NCI-H748 treated with DMSO at 0.1 percent for 48 hours (cell line): Measurements from ENCODE around the gene ADAMTS5.

Experiments
- DNase-seq: peaks from one replicate; lab custom pipeline; 2025; lab: John Stamatoyannopoulos, UW

The ADAMTS5 gene

GRCh38 chr21:26948194-26948593 is 18.7 kb downstream of the ADAMTS5 start:
- DNase-seq, result no peak

- no peak for DNase-seq
Observed at GRCh38 chr21:26946744-26947446, 20.0 kb downstream of the ADAMTS5 start.

- no peak for DNase-seq
Observed at GRCh38 chr21:26945916-26946675, 20.8 kb downstream of the ADAMTS5 start.

DNA sequence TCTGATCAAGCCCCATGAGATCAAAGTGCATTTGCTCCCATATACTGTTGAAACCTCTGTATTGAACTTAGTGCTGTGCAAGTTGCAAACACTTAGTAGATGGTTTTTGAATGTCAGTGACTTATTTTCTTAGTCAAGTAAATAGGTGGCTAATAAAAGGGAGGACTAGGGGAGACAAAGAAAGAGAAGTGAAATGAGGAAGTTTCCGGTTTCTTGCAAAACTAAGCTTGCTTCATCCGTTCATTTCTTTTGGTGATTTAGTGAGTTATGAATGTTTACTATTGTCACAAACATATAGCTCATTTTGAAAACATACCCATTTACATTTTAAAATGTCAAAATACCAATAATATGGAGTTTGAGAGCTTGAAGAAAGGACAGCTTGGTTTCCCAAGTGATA is 23.0 kb downstream of the ADAMTS5 start:
- no peak for DNase-seq

DNA sequence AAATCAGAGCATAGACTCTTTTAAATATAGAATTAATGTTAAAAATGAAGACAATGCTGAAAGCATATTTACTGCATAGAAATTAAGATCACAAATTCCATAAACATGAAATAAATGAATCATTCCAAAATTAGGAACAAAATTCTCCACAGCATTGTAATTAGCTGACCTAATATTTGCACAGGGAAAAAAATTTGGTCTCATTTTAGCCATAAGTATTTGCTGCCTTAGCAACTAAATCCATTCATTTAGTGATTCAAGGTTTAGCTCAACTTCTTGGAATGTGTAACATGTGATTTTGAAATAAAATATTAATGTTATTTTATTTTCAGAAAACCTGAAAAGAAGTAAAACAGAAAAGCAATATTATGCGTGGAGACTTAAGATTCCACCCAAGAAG is 25.5 kb downstream of the ADAMTS5 start:
- DNase-seq, result no peak

DNA sequence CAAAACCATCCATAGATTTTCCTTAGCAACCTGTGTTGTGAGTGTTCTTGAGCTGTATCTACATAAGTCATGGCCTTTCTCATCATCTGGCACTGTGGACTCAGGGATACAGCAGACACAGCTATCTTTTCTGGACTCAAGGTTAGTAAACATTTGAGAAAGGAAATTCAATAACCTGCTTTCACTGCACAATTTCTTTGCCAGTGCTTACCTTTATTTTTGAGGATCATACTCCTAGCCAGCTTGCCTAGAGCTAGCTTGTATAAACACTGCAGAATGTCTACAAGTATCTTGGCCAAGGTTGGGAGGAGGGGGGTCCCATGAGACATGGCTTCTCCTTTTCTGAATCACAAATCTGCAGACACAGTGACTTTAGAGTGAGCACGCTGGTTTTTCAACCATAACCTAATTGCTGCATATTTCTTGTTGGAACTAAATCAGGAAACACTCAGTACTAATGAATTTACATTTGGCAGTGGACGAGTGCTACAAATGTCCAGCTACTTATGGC is 27.2 kb downstream of the ADAMTS5 start:
- no peak for DNase-seq

DNA sequence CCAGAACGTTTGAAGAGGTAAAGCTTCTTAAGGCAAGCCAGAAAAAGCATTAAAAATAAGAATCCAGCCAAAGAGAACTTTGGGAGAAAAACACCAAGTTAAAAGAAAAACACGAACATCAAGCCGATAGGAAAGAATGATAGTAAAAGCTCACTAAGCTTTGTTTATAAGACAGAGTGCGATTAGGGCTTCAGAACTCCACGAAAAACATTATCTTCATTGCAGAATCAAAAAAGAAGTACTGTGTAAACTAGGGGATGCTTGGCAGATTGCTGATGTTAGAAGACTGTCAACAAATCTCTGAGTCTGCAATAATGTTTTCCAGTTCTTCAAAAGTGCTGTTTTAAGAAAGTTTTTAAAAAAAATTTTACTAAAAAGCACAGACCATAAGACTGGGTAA is 30.2 kb downstream of the ADAMTS5 start:
- DNase-seq, result no peak

GRCh38 chr21:26935977-26936376 is 30.9 kb downstream of the ADAMTS5 start:
- no peak for DNase-seq

GRCh38 chr21:26934383-26934782 is 32.5 kb downstream of the ADAMTS5 start:
- DNase-seq, result no peak

- no peak for DNase-seq
Observed at GRCh38 chr21:26933448-26933847, 33.4 kb downstream of the ADAMTS5 start.

DNA sequence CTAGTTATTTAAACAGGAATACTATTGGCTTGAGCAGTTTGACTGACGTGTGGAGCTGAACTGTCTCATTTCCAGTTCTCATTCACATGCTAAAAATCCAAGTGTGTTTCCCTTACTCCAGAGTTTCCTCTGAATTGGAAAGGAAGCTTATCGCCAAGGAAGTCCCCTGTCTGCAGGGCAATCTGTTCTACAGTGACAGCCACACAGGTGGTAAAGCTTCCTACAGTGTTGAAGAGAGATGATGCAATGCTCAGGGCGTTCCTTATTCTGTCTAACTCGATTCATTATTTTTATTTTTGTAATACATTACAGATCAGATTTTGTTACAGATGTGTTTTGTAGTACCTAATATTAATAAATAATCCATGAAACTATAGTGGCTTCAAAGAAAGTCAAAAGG is 41.3 kb downstream of the ADAMTS5 start:
- no peak for DNase-seq

DNA sequence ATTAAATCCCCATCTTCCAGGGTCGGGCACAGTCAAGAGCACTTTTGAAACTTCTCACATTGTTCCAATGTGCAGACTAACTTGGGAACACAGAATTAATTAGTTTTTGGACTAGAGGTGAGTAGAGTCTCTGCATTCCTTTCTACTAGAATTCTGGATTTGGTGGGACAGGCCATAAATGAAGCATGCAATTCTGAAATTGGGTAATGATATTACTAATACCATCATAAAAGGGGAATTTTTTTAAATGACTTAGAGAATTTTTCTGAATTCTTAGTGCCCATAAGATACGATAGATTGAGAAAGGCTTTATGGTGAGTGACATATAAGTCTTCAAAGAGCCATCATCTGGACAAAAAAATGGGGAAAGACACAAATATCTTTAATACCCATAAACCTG is 41.8 kb downstream of the ADAMTS5 start:
- no peak for DNase-seq

DNA sequence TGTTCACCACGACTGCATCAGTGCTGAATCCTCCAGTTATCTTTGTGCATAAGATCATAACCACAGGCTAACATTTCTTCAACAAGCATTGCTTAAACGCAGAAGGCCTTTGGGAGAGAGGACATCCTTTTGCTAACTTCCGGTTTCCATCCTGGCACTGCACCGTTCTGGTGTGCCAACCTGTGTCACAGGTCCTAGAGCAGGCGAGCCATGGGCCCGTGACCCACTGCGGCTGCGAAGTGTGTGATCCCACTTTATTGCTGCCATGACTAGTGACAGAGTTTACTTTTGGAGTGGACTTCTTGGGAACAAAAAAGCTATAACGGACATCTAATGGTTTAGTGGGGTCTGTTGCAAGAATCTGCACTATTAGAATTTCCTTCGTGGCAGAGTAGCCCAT is 42.9 kb downstream of the ADAMTS5 start:
- no peak for DNase-seq

GRCh38 chr21:26920055-26920454 is 46.8 kb downstream of the ADAMTS5 start:
- no peak for DNase-seq

DNA sequence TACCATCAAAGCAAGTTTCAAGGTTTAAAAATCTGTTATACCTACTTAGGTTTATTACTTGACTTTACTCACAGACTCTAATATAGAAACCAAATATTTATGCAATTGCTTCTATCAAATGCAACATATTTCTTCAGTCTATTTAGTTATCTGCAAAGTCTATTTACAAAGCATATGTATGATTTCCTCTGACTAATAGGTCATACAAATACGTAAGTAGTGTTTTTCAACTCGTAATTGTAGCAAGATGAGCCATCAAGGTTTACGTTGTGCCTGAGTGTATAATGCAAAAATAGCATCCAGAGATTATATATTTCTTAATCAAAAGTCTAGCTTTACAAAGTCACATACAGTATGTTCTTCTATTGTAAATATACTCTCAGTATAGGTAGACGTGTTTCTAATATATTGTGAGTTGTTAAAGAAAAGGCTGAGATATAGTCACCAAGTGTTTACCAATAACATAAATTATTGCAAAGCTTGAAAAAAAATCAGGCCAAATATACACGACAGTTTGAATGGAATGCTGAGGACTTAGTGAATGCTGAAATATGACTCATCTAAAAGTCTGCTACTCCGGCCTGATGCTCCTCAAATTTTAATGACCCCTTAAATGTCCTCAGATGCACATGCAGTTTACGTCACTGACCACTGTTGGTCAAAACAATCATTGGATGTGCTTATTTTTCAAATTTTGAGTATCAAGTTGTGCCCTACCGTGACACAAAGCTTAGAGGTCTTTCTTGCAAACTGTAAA is 48.4 kb downstream of the ADAMTS5 start:
- no peak for DNase-seq

GRCh38 chr21:26916799-26917198 is 50.1 kb downstream of the ADAMTS5 start:
- DNase-seq, result no peak

- DNase-seq, result no peak
Observed at GRCh38 chr21:26914557-26914956, 52.3 kb downstream of the ADAMTS5 start.

- DNase-seq, result no peak
Observed at GRCh38 chr21:26912466-26912865, 54.4 kb downstream of the ADAMTS5 start.

- DNase-seq, result no peak
Observed at GRCh38 chr21:26909972-26910371, 56.9 kb downstream of the ADAMTS5 start.

DNA sequence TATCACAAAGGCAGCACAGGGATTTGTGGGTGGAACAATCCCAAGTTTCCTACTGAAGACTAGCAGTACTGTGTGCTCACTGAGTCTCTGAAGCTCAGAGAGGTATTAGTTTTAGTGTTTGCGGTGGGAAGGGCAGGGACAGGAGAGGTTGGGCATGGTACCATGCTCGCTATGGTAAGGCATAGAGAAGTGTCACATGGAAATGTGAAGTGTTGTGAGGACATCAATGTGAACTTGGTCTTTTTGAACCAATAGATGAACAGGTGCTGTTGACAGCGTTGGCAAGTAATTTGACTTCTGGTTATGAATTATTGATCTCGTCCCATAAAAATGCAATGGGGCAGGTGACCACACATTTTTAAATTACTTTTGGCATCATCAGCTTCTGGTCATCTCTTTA is 65.9 kb downstream of the ADAMTS5 start:
- DNase-seq, result no peak

GRCh38 chr21:26892151-26892550 is 74.7 kb downstream of the ADAMTS5 start:
- no peak for DNase-seq

DNA sequence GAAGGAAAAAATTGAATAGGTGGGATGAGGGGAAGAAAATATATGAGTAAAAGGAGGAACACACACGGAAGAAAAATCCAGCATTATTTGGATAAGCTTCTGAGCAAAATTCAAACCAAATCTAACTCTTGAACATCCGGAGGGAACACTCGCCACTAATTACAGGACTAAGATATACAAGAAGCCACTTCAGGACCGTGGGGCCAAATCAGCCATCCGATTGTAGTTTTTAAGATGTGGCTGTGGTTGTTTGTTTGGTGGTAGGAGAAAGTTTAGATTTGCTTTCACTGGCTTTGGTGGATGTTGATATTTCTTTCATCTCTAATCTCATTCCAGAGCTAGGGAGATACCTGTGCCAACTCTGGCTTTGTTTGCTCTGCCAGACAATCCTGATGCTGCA is 78.0 kb downstream of the ADAMTS5 start:
- no peak for DNase-seq

DNA sequence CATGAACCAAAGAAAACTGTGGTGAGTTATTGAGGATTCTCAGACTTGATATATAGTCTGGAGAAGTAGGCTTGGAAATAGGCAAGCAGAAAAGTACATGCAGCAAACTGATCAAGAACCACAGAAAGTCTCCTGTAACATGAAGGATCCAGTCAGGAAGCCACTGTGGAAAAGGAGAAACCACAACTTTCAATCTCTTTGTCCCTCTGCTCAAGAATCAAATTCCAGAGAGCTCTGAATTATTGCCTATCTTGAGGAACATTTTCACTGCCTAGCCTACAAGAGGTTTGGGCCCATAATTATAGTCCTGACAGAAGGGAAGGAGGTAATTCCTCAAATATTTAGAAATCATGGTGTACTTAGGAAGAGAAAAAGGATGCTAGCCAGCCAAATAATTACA is 78.6 kb downstream of the ADAMTS5 start:
- DNase-seq, result no peak
